Retina (tissue), 1 donor: ENCODE results near the gene CEACAM8.
"Not testable (repeated sequence)": the region's sequence is repeated elsewhere in the genome, so short reads cannot be mapped to it uniquely, and the experiment has no call there.

ENCODE experiments used
- DNase-seq: peaks from one replicate; pipeline ENCODE4 v3.0.0-alpha.2; 2016

The CEACAM8 gene

GRCh38 chr19:42571116-42571515 lies 23.6 kb downstream of the CEACAM8 start:
- no peak for DNase-seq

GRCh38 chr19:42569193-42569592 lies 25.5 kb downstream of the CEACAM8 start:
- no peak for DNase-seq

- DNase-seq, result no peak
These were observed 26.7 kb downstream of the CEACAM8 start for GRCh38 chr19:42568006-42568405.

- no peak for DNase-seq
These were observed 27.2 kb downstream of the CEACAM8 start for GRCh38 chr19:42567567-42567966.

GRCh38 chr19:42563352-42564210 lies 31.1 kb downstream of the CEACAM8 start:
- DNase-seq, result peak; percentile 32

GRCh38 chr19:42561512-42561911 lies 33.2 kb downstream of the CEACAM8 start:
- DNase-seq, result no peak

- no peak for DNase-seq
These were observed 34.0 kb downstream of the CEACAM8 start for GRCh38 chr19:42560731-42561130.

GRCh38 chr19:42558450-42559150 lies 36.1 kb downstream of the CEACAM8 start:
- no peak for DNase-seq

- DNase-seq, result not testable (repeated sequence)
These were observed 37.3 kb downstream of the CEACAM8 start for GRCh38 chr19:42557386-42557871.

- DNase-seq, result no peak
These were observed 38.9 kb downstream of the CEACAM8 start for GRCh38 chr19:42555801-42556200.

- DNase-seq, result peak; percentile 34
These were observed 39.4 kb downstream of the CEACAM8 start for GRCh38 chr19:42555317-42555716.

GRCh38 chr19:42554046-42554575 lies 40.6 kb downstream of the CEACAM8 start:
- no peak for DNase-seq

GRCh38 chr19:42553292-42554045 lies 41.3 kb downstream of the CEACAM8 start:
- no peak for DNase-seq

- no peak for DNase-seq
These were observed 42.3 kb downstream of the CEACAM8 start for GRCh38 chr19:42552086-42553065.

GRCh38 chr19:42550521-42550920 lies 44.2 kb downstream of the CEACAM8 start:
- DNase-seq, result not testable (repeated sequence)

- not testable (repeated sequence) for DNase-seq
These were observed 45.7 kb downstream of the CEACAM8 start for GRCh38 chr19:42549067-42549466.

GRCh38 chr19:42548552-42548951 lies 46.2 kb downstream of the CEACAM8 start:
- DNase-seq, result no peak

- DNase-seq, result no peak
These were observed 46.8 kb downstream of the CEACAM8 start for GRCh38 chr19:42547929-42548328.

GRCh38 chr19:42546831-42547500 lies 47.8 kb downstream of the CEACAM8 start:
- no peak for DNase-seq

- no peak for DNase-seq
These were observed 50.6 kb downstream of the CEACAM8 start for GRCh38 chr19:42544146-42544545.

GRCh38 chr19:42542791-42543190 lies 51.9 kb downstream of the CEACAM8 start:
- DNase-seq, result no peak
